ENCODE data around the gene SPATA13.

The SPATA13 gene

DNA sequence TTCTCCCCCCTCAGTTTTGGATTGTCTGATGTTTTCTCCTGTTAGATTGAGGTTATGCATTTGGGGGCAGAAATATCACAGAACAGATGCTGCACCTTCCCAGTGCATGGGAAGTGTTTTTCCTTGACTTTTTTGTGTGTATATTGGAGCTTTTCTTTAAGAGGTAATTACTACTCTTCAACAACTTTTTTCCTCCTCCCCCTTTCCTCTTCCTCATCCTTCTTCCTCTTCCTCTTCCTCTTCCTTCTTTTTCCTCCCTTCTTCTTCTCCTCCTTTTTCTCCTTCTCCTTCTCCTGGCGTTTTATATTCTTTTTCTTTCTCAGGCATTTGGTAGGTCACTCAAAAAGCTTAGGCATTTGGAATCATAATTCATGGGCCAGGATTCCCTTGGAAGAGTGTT, 18.1 kb upstream of the SPATA13 start:
- no peaks in the 10 kb centered on the region for H3K9me3 ChIP-seq
- no peaks in the 10 kb centered on the region for H3K36me3 ChIP-seq
- TF ChIP-seq, protein P1, sequence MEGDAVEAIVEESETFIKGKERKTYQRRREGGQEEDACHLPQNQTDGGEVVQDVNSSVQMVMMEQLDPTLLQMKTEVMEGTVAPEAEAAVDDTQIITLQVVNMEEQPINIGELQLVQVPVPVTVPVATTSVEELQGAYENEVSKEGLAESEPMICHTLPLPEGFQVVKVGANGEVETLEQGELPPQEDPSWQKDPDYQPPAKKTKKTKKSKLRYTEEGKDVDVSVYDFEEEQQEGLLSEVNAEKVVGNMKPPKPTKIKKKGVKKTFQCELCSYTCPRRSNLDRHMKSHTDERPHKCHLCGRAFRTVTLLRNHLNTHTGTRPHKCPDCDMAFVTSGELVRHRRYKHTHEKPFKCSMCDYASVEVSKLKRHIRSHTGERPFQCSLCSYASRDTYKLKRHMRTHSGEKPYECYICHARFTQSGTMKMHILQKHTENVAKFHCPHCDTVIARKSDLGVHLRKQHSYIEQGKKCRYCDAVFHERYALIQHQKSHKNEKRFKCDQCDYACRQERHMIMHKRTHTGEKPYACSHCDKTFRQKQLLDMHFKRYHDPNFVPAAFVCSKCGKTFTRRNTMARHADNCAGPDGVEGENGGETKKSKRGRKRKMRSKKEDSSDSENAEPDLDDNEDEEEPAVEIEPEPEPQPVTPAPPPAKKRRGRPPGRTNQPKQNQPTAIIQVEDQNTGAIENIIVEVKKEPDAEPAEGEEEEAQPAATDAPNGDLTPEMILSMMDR (IDR thresholded peaks at IDR 0.05): no peak
- H3K4me3 ChIP-seq: no peak overlapping the region
- intact Hi-C loops (cut with DNase I; ENCODE audit: low total_unique reads): no loop called here
- no peak overlapping the region for H3K27ac ChIP-seq
- no peaks in the 10 kb centered on the region for H3K27me3 ChIP-seq
- H3K4me1 ChIP-seq: no peaks in the 10 kb centered on the region
- DNase-seq: no peak

DNA sequence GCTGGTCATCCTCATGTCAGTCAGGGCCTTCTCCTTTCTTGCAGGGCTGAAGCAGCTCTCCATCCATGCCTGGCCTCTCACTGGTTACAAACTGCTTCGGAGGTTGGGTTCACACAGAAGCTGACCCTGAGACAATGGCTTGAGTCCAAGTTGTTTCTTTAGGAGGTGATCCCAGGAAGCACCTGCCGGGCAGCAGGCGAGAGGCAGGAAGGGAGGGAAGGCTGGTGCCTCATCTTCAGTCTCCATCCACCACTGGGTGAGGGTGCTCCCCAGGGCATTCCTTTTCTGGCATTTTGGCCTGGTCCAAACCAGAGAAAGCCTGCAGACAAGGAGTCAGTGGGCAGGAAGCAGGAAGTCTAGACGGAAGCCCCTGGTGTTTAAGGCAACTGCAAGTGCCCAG, 17.6 kb upstream of the SPATA13 start:
- H3K4me3 ChIP-seq: no peak overlapping the region
- intact Hi-C loops (cut with DNase I; ENCODE audit: low total_unique reads): no loop called here
- no peaks in the 10 kb centered on the region for H3K4me1 ChIP-seq
- no peaks in the 10 kb centered on the region for H3K9me3 ChIP-seq
- H3K27ac ChIP-seq: no peak overlapping the region
- TF ChIP-seq, protein P1 (IDR thresholded peaks at IDR 0.05): no peak
- H3K36me3 ChIP-seq: no peaks in the 10 kb centered on the region
- H3K27me3 ChIP-seq: no peaks in the 10 kb centered on the region
- no peak for DNase-seq

DNA sequence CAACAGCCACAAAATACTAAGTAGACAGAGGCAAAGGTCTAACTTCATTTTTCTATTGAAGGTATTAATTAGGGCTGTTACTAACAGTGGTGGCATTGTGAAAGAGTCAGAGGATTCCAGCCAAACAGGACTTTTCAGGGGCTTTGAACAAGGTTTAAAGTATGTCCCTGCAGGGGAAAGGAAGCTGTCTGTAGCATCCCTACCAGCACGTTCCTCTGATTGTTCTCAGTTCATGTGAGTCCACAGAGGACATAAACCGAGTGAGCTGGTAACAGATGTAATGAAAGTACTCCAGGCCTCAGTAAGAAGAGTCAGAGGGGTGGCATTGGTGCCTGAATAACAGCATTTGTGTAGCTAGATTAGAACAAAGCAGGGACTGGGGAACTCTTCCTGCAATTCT, 15.3 kb upstream of the SPATA13 start:
- H3K36me3 ChIP-seq: no peaks in the 10 kb centered on the region
- H3K4me1 ChIP-seq: peaks cover 0 to 6% (median 0%) of the 10 kb centered on the region in 4 donors
- no peak overlapping the region for H3K27ac ChIP-seq
- TF ChIP-seq, protein P1 (IDR thresholded peaks at IDR 0.05): no peak
- intact Hi-C loops (cut with DNase I; ENCODE audit: low total_unique reads): no loop called here
- H3K27me3 ChIP-seq: no peaks in the 10 kb centered on the region
- no peak overlapping the region for H3K4me3 ChIP-seq
- DNase-seq: no peak
- H3K9me3 ChIP-seq: no peaks in the 10 kb centered on the region

DNA sequence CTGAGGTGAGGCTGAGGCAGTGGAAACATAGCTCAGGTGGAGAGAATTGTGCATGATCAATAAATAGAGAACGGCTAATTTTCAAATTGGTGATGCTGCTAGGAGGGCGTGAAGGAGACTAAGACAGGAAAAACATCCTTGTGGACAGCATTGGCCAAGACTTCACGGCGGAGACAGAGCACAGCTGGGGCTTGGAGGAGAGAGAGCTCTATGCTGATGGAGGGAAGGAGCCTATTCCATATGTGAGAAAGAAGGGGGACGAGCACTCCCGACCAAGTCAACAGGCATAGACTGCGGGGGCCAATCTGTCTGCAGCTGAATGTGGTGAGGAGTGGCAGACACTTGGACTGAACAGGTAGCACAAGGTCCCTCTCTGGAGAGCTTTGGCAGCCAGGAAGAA, 14.8 kb upstream of the SPATA13 start:
- H3K4me3 ChIP-seq: no peak overlapping the region
- H3K4me1 ChIP-seq: peaks cover 0 to 6% (median 0%) of the 10 kb centered on the region in 4 donors
- no peak overlapping the region for H3K27ac ChIP-seq
- TF ChIP-seq, protein P1 (IDR thresholded peaks at IDR 0.05): no peak
- no peaks in the 10 kb centered on the region for H3K36me3 ChIP-seq
- H3K27me3 ChIP-seq: no peaks in the 10 kb centered on the region
- DNase-seq: no peak
- intact Hi-C loops (cut with DNase I; ENCODE audit: low total_unique reads): no loop called here
- H3K9me3 ChIP-seq: no peaks in the 10 kb centered on the region

DNA sequence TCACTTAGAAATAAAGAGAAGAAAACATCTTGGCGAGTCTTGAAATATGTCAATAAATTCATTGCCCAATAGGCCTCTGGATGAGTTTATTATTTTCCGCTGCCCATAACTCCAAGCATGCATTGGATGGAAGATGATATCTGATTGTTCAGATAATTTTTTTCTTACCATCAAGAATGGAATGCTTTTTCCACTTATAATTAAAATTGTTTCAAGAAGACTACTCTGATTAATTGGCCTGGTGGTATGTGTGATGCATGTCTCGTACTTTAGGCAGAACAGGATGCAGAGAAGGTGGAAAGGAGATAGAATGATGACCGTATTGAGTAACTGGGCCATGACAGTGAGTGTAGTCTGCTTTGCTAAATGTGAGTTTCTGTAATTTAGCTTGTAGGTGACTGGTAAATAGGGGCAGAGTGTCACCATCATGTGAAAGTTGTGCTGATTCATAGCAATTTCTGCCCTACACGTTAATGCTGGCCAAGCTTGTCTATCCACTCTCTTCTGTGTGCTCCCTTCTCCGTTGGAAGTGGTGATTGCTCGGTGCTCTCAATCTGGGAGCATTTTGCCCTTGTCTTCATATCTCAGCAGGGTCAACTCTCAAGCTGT, 13.5 kb upstream of the SPATA13 start:
- Histone ChIP-seq H3K9me3 (no peaks in the 10 kb centered on the region), H3K36me3 (no peaks in the 10 kb centered on the region), H3K27me3 (no peaks in the 10 kb centered on the region), H3K27ac (no peak overlapping the region), H3K4me1 (peaks cover 0 to 6% (median 0%) of the 10 kb centered on the region in 4 donors), H3K4me3 (no peak overlapping the region)
- TF ChIP-seq, protein P1 (IDR thresholded peaks at IDR 0.05): no peak
- intact Hi-C loops (cut with DNase I; ENCODE audit: low total_unique reads): no loop called here
- DNase-seq: no peak

DNA sequence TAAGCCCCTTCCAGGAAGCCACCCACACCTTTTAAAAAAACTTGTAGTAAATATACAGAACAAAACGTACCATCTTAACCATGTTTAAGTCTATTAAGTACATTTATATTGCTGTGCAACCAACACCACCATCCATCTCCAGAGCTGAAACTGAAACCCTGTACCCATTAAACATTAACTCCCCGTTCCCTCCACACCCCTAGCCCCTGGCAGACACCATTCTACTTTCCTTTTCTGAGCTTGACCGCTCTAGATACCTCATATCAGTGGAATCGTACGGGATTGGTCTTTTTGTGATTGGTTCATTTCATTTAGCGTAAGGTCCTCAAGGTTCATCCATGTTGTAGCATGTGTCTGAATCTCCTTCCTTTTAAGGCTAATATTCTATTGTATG, 13.0 kb upstream of the SPATA13 start:
- no peak for DNase-seq
- H3K4me3 ChIP-seq: no peak overlapping the region
- H3K4me1 ChIP-seq: peaks cover 0 to 6% (median 0%) of the 10 kb centered on the region in 4 donors
- no peaks in the 10 kb centered on the region for H3K27me3 ChIP-seq
- intact Hi-C loops (cut with DNase I; ENCODE audit: low total_unique reads): no loop called here
- H3K9me3 ChIP-seq: no peaks in the 10 kb centered on the region
- TF ChIP-seq, protein P1 (IDR thresholded peaks at IDR 0.05): no peak
- no peaks in the 10 kb centered on the region for H3K36me3 ChIP-seq
- H3K27ac ChIP-seq: no peak overlapping the region
